Gastroesophageal sphincter (tissue), 3 donors: Measurements from ENCODE around the gene LAD1.

ENCODE experiments used
- CTCF ChIP-seq, 4 experiments: fragments of 200-600 bp in 2 of 4; fragments of 450-650 bp in 2 of 4; sonication (generic) in 1 of 4; IDR thresholded peaks; one replicate each; pipeline ENCODE4 v1.5.1; 2017 to 2019; ENCODE audit warnings: antibody characterized with exemption in 4 of 4, mild to moderate bottlenecking in 2 of 4, moderate library complexity in 2 of 4
- EP300 ChIP-seq: sonication (generic); formaldehyde crosslinking; IDR thresholded peaks from one replicate; pipeline ENCODE4 v1.6.1; 2017; ENCODE audit warnings: antibody characterized with exemption, mild to moderate bottlenecking
- POLR2A ChIP-seq, 2 donors: fragments of 450-650 bp; IDR thresholded peaks; one replicate each; pipeline ENCODE4 v1.6.1; 2017; ENCODE audit warnings: antibody characterized with exemption in 2 of 2, mild to moderate bottlenecking in 2 of 2, moderate library complexity in 1 of 2
- POLR2AphosphoS5 ChIP-seq: sonication (generic); formaldehyde crosslinking; IDR thresholded peaks from one replicate; pipeline ENCODE4 v1.6.1; 2017; ENCODE audit warnings: antibody characterized with exemption

GRCh38 chr1:201422026-201422425 is 22.9 kb upstream of the LAD1 start:
- TF ChIP-seq CTCF (IDR thresholded peaks at IDR 0.05) (no peak), POLR2AphosphoS5 (no peak), POLR2A (IDR thresholded peaks at IDR 0.05) (no peak), EP300 (no peak)
